Liver (tissue), 3 donors: ENCODE data around the gene ACIN1.
"Not testable (repeated sequence)": the region's sequence is repeated elsewhere in the genome, so short reads cannot be mapped to it uniquely, and the experiment has no call there.

ENCODE experiments used
- CTCF ChIP-seq: fragments of 150-350 bp; IDR thresholded peaks from 2 replicates; pipeline ENCODE4 v1.5.1; 2017; ENCODE audit warnings: improper control_type of control experiment, low read depth, low read length; ENCODE audit not compliant: missing input control
- REST ChIP-seq: IDR thresholded peaks from 2 replicates; pipeline ENCODE4 v1.6.1; 2016; ENCODE audit warnings: antibody characterized with exemption, mild to moderate bottlenecking
- RXRA ChIP-seq, 2 donors: IDR thresholded peaks; 2 replicates each; pipeline ENCODE4 v1.6.1; 2017 to 2018; ENCODE audit warnings: antibody characterized with exemption in 2 of 2, mild to moderate bottlenecking in 1 of 2
- donor health status: healthy.
- donor health status: healthy.

GRCh38 chr14:23013749-23014054 lies 81.2 kb downstream of the ACIN1 start:
- not testable (repeated sequence) for TF ChIP-seq CTCF; REST; RXRA (IDR thresholded peaks at IDR 0.05)
